HG03378 (cell line): ENCODE measurements around the gene ACOX1.

Source experiments
- ATAC-seq: cut with Tn5 transposase; IDR thresholded peaks from one replicate; pipeline ENCODE4 v1.9.1; 2021; ENCODE audit warnings: mild to moderate bottlenecking, moderate library complexity; ENCODE audit not compliant: unreplicated experiment

The ACOX1 gene

GRCh38 chr17:75978938-75979704 lies at the start of gene ACOX1, which contains the start of gene TEN1:
ACOX1 (minus strand) TSS chr17:75979166; CDS start chr17:75979073, 93 bp downstream.
TEN1 (plus strand) TSS chr17:75979240; CDS start chr17:75986193, 6,953 bp downstream.
- peak; percentile 66 for ATAC-seq

- no peak for ATAC-seq
Measured at GRCh38 chr17:76027159-76027839, 48.3 kb upstream of the ACOX1 start, which contains the start of gene EVPL. EVPL (minus strand) TSS chr17:76027306; CDS start chr17:76027198, 108 bp downstream.

GRCh38 chr17:76026714-76027158 lies 47.8 kb upstream of the ACOX1 start:
- no peak for ATAC-seq

GRCh38 chr17:76025294-76025693 lies 46.3 kb upstream of the ACOX1 start:
- ATAC-seq = no peak

- no peak for ATAC-seq
Measured at GRCh38 chr17:76024353-76024752, 45.4 kb upstream of the ACOX1 start.

GRCh38 chr17:76023900-76024237 lies 44.9 kb upstream of the ACOX1 start:
- ATAC-seq = no peak

GRCh38 chr17:76022973-76023899 lies 44.3 kb upstream of the ACOX1 start:
- ATAC-seq = no peak

GRCh38 chr17:76022285-76022684 lies 43.3 kb upstream of the ACOX1 start:
- ATAC-seq = no peak

- no peak for ATAC-seq
Measured at GRCh38 chr17:76019833-76020467, 41.0 kb upstream of the ACOX1 start.

- no peak for ATAC-seq
Measured at GRCh38 chr17:76018801-76019200, 39.8 kb upstream of the ACOX1 start.

GRCh38 chr17:76018340-76018680 lies 39.3 kb upstream of the ACOX1 start:
- no peak for ATAC-seq

- no peak for ATAC-seq
Measured at GRCh38 chr17:76017481-76018339, 38.7 kb upstream of the ACOX1 start.

GRCh38 chr17:76014925-76015261 lies 35.9 kb upstream of the ACOX1 start:
- no peak for ATAC-seq

GRCh38 chr17:76014100-76014924 lies 35.3 kb upstream of the ACOX1 start:
- no peak for ATAC-seq

GRCh38 chr17:76013377-76013932 lies 34.5 kb upstream of the ACOX1 start:
- no peak for ATAC-seq

- no peak for ATAC-seq
Measured at GRCh38 chr17:76011951-76012350, 33.0 kb upstream of the ACOX1 start.

- ATAC-seq = no peak
Measured at GRCh38 chr17:76009969-76010661, 31.1 kb upstream of the ACOX1 start.

GRCh38 chr17:76009447-76009846 lies 30.5 kb upstream of the ACOX1 start:
- no peak for ATAC-seq
